ENCODE data around the gene CERK. TPM values are rescaled to one million over a fixed set of nuclear protein-coding genes. Genes with fewer than 3 reads are reported as not detected.
A peak's percentile ranks its signal among the peaks of the same experiment; 100 is the strongest.

Gene CERK
- total and polyA plus RNA-seq, 2 of the 13 experiments (the other 11 are each of a cell fraction or from before 2014, with no cell fraction given) = 40.3 to 41.9 TPM

DNA sequence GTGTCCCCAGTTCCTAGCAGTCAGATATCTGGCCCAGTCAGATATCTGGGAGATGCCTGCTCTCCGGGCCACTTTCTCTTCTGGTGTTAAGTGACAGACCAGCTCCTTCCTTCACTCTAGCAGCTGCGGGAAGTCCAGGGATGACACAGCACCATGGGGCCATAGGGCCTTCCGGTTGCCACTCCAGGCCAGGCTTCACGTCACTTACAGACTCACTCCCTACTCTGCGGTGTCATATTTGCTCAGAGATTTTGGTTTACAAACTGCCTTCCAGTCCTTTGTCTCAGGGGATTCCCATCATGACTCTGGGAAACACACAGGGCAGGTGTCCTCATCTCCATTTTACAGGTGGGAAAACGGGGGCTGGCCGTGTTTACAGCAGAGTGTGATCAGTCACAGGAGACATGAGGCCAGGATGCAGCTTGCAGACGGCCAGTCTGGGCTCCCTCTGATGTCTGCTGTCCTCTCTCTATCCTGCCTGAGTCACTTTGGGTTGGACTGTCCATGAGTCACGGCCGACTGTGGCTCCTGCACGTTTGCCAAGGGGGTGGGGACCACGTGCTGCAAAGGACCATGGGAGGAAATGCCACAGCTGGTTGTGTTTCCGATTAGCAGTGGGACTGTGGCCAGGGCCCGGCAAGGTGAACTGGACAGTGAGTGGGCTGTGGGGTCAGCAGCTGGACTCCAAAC, 16.2 kb upstream of the CERK start (continued):
- TF ChIP-seq AHDC1 (CRISPR knock-in tag; IDR thresholded peaks at IDR 0.05; ENCODE audit: borderline replicate concordance) = no peak; the same call in 1 of the 2 replicates
- no peak for TF ChIP-seq TBP (CRISPR knock-in tag; IDR thresholded peaks at IDR 0.05)
- TF ChIP-seq ZNF296 (CRISPR knock-in tag; conservative IDR thresholded peaks at IDR 0.05) = peak; percentile 97
- peak; percentile 51; the same call in 1 of the 2 replicates for TF ChIP-seq ZNF362 (CRISPR knock-in tag; IDR thresholded peaks at IDR 0.05; ENCODE audit: borderline replicate concordance)
- 0 out of 2 replicates have a peak, but pooled peaks have one; percentile 44 for TF ChIP-seq SOX13 (IDR thresholded peaks at IDR 0.05)
- TF ChIP-seq SOX13 (CRISPR knock-in tag; conservative IDR thresholded peaks at IDR 0.05 in 1 of 2, IDR thresholded peaks at IDR 0.05 in 1 of 2) = peak in 1 of 2 experiments; percentile 53; a peak in 1 of 4 replicates
- peak; percentile 79 for TF ChIP-seq ESRRA (CRISPR knock-in tag; IDR thresholded peaks at IDR 0.05; ENCODE audit: low read depth)
- TF ChIP-seq ZNF460 (CRISPR knock-in tag; IDR thresholded peaks at IDR 0.05; ENCODE audit: borderline replicate concordance) = peak; percentile 41; the same call in 1 of the 2 replicates
- no peak for TF ChIP-seq ZNF24 (IDR thresholded peaks at IDR 0.05)
- peak; percentile 80 for TF ChIP-seq POGK (CRISPR knock-in tag; conservative IDR thresholded peaks at IDR 0.05)
- TF ChIP-seq NCOA1 (CRISPR knock-in tag; IDR thresholded peaks at IDR 0.05) = no peak
- TF ChIP-seq ZNF382 (CRISPR knock-in tag; IDR thresholded peaks at IDR 0.05; ENCODE audit: borderline replicate concordance) = no peak
- TF ChIP-seq LCORL (IDR thresholded peaks at IDR 0.05) = no peak
- peak; percentile 95 for TF ChIP-seq LCORL (CRISPR knock-in tag; IDR thresholded peaks at IDR 0.05)
- TF ChIP-seq, protein P1, sequence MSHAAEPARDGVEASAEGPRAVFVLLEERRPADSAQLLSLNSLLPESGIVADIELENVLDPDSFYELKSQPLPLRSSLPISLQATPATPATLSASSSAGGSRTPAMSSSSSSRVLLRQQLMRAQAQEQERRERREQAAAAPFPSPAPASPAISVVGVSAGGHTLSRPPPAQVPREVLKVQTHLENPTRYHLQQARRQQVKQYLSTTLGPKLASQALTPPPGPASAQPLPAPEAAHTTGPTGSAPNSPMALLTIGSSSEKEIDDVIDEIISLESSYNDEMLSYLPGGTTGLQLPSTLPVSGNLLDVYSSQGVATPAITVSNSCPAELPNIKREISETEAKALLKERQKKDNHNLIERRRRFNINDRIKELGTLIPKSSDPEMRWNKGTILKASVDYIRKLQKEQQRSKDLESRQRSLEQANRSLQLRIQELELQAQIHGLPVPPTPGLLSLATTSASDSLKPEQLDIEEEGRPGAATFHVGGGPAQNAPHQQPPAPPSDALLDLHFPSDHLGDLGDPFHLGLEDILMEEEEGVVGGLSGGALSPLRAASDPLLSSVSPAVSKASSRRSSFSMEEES (CRISPR knock-in tag; IDR thresholded peaks at IDR 0.05) = peak; percentile 77
- TF ChIP-seq ZBTB7A (CRISPR knock-in tag; IDR thresholded peaks at IDR 0.05) = peak; percentile 74; the same call in 1 of the 2 replicates
- TF ChIP-seq, protein P2, sequence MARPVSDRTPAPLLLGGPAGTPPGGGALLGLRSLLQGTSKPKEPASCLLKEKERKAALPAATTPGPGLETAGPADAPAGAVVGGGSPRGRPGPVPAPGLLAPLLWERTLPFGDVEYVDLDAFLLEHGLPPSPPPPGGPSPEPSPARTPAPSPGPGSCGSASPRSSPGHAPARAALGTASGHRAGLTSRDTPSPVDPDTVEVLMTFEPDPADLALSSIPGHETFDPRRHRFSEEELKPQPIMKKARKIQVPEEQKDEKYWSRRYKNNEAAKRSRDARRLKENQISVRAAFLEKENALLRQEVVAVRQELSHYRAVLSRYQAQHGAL (CRISPR knock-in tag; IDR thresholded peaks at IDR 0.05; ENCODE audit: not compliant biosample characterization) = no peak
- TF ChIP-seq ZNF124 (CRISPR knock-in tag; IDR thresholded peaks at IDR 0.05) = no peak
- no peak for TF ChIP-seq ZNF335 (CRISPR knock-in tag; IDR thresholded peaks at IDR 0.05)

Measured in HepG2 (cell line).